ENCODE data around the gene ZIM2.

- TF ChIP-seq CTCF (IDR thresholded peaks at IDR 0.05) = no peak
- no peak for TF ChIP-seq POLR2A (IDR thresholded peaks at IDR 0.05)
Measured at GRCh38 chr19:56836059-56836458, 4.5 kb downstream of the ZIM2 start.

All from esophagus squamous epithelium (tissue), 4 donors.